ENCODE data around the gene PITPNM2. TPM values are rescaled to one million over a fixed set of nuclear protein-coding genes. Genes with fewer than 3 reads are reported as not detected.

Gene PITPNM2
- total RNA-seq, 4 donors from 2014 or later, result 3.2 to 6.5 (median 4.2) TPM

DNA sequence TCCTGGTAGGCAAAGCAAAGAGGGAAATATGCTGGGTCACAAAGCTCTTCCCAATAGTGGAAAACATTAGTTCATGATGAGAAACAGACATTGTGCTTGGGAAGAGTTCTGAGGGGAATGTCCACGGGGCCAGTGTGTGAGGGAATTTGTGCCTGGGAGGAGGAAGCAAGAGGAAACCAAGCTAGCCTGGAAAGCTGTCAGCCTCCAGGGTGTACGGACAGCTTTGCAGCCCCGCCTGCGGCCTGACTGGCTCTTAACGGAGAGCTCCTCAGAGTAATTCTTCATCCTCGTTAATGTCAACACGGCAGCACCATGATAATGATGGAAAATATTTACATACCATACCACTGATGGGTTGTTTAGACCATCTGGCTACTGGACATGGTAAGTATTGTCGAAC, 32.4 kb downstream of the PITPNM2 start:
- intact Hi-C loops (cut with DNase I; ENCODE audit: low total_unique reads), result no loop called here
- no peak for TF ChIP-seq POLR2A (IDR thresholded peaks at IDR 0.05)
- TF ChIP-seq, protein P1, sequence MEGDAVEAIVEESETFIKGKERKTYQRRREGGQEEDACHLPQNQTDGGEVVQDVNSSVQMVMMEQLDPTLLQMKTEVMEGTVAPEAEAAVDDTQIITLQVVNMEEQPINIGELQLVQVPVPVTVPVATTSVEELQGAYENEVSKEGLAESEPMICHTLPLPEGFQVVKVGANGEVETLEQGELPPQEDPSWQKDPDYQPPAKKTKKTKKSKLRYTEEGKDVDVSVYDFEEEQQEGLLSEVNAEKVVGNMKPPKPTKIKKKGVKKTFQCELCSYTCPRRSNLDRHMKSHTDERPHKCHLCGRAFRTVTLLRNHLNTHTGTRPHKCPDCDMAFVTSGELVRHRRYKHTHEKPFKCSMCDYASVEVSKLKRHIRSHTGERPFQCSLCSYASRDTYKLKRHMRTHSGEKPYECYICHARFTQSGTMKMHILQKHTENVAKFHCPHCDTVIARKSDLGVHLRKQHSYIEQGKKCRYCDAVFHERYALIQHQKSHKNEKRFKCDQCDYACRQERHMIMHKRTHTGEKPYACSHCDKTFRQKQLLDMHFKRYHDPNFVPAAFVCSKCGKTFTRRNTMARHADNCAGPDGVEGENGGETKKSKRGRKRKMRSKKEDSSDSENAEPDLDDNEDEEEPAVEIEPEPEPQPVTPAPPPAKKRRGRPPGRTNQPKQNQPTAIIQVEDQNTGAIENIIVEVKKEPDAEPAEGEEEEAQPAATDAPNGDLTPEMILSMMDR (IDR thresholded peaks at IDR 0.05), result no peak
- DNase-seq (ENCODE audit: low spot score in 2 of 2), result no peak
- no peak overlapping the region for H3K4me3 ChIP-seq (ENCODE audit: low read depth, poor library complexity, severe bottlenecking)
- WGBS, 2 donors, result 69 to 79% methylated on average over 8 of the region's 8 CpGs

DNA sequence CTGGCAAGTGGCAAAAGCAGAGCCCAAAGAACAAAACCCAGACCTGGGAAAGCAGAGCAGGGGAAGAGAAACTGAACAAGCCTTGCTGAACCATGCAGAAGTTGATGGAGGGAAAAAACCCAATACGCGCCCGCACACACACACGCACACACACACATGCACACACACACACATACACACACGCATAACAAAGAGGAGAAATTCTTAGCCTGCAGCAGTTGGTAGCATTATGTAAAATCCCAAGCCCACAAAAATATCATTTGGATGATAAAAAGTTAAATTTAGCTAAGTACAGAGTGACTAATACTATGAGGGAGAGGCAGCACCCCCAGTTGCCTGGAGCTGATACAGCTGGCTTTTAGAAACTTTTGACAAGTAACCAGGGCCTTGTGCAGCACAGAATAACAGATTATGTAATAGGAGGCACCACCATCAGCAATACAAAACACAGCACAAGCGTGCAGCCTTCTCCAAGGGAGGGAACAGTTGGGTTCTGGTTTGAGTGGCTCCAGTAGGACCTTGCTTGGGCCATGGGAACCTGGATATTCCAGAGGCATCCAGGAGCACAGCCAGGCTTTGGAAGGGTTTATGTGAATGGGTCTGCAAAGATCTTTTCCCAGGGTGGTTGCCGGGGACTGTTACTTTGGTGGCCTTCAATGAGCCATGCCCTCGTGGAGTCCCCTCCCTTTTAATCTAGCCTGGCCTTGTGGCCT, 35.3 kb downstream of the PITPNM2 start:
- TF ChIP-seq, protein P1 (IDR thresholded peaks at IDR 0.05), result no peak
- TF ChIP-seq POLR2A (IDR thresholded peaks at IDR 0.05), result no peak
- no peak overlapping the region for H3K4me3 ChIP-seq (ENCODE audit: low read depth, poor library complexity, severe bottlenecking)
- WGBS, 2 donors, result 32 to 35% methylated on average over 8 of the region's 8 CpGs
- intact Hi-C loops (cut with DNase I; ENCODE audit: low total_unique reads), result no loop called here
- peak in 1 of 2 donors; percentile 78 for DNase-seq (ENCODE audit: low spot score in 2 of 2)

DNA sequence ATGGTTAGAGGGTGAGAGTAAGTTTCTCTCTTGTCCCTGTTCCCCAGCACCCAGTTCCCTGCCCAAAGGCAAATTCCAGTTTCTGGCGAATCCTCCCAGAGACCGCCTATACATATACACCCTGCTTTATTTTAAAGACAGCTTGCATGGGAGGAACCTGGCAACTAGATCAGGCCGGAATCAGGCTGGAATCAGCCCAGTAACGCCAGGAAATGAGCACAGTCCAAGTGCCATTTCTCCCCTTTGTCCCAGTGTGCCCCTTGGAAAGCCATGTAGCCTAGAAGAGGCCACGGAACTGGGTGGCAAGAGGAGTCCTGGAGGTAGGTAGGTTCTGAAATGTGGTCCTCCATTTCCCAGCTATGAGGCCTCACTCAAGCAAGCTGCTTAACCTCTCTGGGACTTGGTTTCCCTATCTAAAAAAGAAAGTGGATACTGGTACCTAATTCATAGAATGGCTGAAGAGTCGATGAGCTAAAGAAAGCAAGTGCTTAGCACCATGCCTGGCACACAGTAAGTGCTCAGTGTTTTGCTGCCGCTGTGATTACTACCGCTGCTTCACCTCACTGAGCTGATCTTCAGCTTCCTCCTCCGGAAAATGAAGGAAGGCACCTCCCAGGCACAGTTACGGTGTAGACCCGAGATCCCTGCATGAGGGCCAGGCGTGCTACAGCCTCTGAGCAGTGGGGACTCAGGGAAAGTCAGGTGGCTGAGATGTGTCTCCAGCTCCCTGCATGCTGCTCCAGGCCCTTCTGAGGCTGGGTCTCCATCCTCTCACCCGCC, 36.4 kb downstream of the PITPNM2 start:
- TF ChIP-seq, protein P1 (IDR thresholded peaks at IDR 0.05), result no peak
- TF ChIP-seq POLR2A (IDR thresholded peaks at IDR 0.05), result no peak
- WGBS, 2 donors, result 48 to 54% methylated on average over 13 of the region's 13 CpGs
- no peak for DNase-seq (ENCODE audit: low spot score in 2 of 2)
- intact Hi-C loops (cut with DNase I; ENCODE audit: low total_unique reads), result no loop called here
- no peak overlapping the region for H3K4me3 ChIP-seq (ENCODE audit: low read depth, poor library complexity, severe bottlenecking)

DNA sequence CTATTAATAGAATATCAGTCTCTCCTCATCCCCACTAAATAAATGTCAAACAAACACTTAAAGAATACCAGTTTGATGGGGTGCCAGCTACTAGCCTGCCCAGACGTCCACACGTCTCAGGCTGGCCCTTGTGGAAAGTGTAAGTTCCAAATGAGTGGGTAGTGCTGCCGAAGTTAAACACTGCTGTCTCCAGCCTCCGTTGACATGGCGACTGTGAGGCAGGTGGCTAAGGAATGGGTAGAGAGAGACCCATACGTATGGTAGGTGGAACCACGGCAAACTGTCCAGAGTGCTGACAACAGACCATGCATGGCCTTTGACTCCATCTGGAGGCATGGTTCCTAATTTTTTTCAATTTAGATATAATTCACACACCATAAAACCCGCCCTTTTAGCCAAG, 37.9 kb downstream of the PITPNM2 start:
- WGBS, 2 donors, result 84 to 89% methylated on average over 8 of the region's 8 CpGs
- intact Hi-C loops (cut with DNase I; ENCODE audit: low total_unique reads), result no loop called here

DNA sequence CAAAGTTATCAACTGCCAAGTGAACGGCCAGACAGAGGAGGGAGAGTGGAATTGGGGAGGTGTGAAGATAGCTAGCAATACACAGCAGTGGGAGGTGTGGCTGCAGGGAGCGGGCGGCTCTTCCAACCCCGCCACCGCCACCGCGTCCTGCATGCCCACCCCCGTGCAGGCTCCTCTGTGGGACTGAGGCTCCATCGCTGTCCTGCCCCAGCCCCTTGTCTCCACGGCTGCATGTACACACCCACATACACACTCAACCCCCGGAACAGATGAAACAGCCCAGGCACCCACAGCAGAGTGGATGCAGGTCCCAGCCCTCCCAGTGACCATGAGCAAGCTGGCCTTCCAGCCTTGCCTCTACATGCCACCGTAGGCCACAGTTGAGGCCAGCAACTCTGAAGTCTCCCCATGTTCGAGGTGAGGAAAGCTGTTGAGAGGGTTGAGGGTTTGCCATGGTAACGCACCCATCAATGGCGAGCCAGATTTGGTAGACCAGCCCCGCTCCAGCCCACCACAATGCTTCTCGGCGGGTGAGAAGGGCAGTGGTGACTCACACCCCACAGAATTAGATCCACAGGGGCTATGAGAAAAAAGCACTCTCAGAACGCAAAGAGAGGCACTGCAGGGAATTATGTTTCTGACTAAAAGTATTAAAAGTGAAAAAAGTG, 39.3 kb downstream of the PITPNM2 start:
- WGBS, 2 donors, result 86 to 88% methylated on average over 19 of the region's 19 CpGs
- no peak overlapping the region for H3K4me3 ChIP-seq (ENCODE audit: low read depth, poor library complexity, severe bottlenecking)
- intact Hi-C loops (cut with DNase I; ENCODE audit: low total_unique reads), result no loop called here
- TF ChIP-seq POLR2A (IDR thresholded peaks at IDR 0.05), result no peak
- TF ChIP-seq, protein P1 (IDR thresholded peaks at IDR 0.05), result no peak
- no peak for DNase-seq (ENCODE audit: low spot score in 2 of 2)

More for the DNA sequence above, 37.9 kb downstream of the PITPNM2 start:
- no peak for TF ChIP-seq POLR2A (IDR thresholded peaks at IDR 0.05)
- TF ChIP-seq, protein P1 (IDR thresholded peaks at IDR 0.05), result no peak
- H3K4me3 ChIP-seq (ENCODE audit: low read depth, poor library complexity, severe bottlenecking), result no peak overlapping the region
- no peak for DNase-seq (ENCODE audit: low spot score in 2 of 2)

Data from lower leg skin (tissue), 4 donors.